Endothelial cell of umbilical vein (primary cell): ENCODE measurements around the gene GCH1.

Source experiments
- CTCF ChIP-seq, 2 donors: IDR thresholded peaks; 1 replicate in 1 of 2; 2 replicates in 1 of 2; pipeline ENCODE4 v1.5.1; 2011; ENCODE audit warnings: low read length in 2 of 2, mild to moderate bottlenecking in 2 of 2, moderate library complexity in 2 of 2, control low read depth in 1 of 2, inconsistent platforms in 1 of 2, low read depth in 1 of 2; ENCODE audit not compliant: insufficient read depth in 1 of 2; ENCODE audit errors: extremely low read depth in 1 of 2
- EZH2 ChIP-seq: IDR thresholded peaks from 2 replicates; pipeline ENCODE4 v1.6.1; 2012; ENCODE audit warnings: borderline replicate concordance, low read depth, mild to moderate bottlenecking, moderate library complexity, low read length, inconsistent platforms; ENCODE audit not compliant: severe bottlenecking
- GATA2 ChIP-seq: IDR thresholded peaks from 2 replicates; pipeline ENCODE4 v1.7.0; 2011; ENCODE audit warnings: low read depth, mild to moderate bottlenecking, moderate library complexity, mixed read lengths, low read length; ENCODE audit not compliant: insufficient read length, insufficient read depth
- MYC ChIP-seq: IDR thresholded peaks from one replicate; pipeline ENCODE4 v1.6.1; 2011; ENCODE audit warnings: mild to moderate bottlenecking, low read depth, low read length
- POLR2A ChIP-seq: IDR thresholded peaks from 2 replicates; pipeline ENCODE4 v1.6.1; 2012; ENCODE audit warnings: low read depth, mild to moderate bottlenecking, control low read depth, low read length
- POLR2AphosphoS5 ChIP-seq: IDR thresholded peaks from 2 replicates; pipeline ENCODE4 v1.6.1; 2012; ENCODE audit warnings: low read depth, mild to moderate bottlenecking, control low read depth, low read length, moderate library complexity; ENCODE audit not compliant: insufficient read depth

- no peak for TF ChIP-seq POLR2A
- TF ChIP-seq CTCF (IDR thresholded peaks at IDR 0.05; ENCODE audit: extremely low read depth in 1 of 2, insufficient read depth in 1 of 2, low read depth in 1 of 2, low read length in 2 of 2): no peak
- TF ChIP-seq GATA2: peak; percentile 30
- TF ChIP-seq EZH2: no peak
- no peak for TF ChIP-seq POLR2AphosphoS5
- TF ChIP-seq MYC: no peak
These were observed 84.2 kb downstream of the GCH1 start for GRCh38 chr14:54818201-54819133.
